ENCODE measurements around the gene SV2B.

- TF ChIP-seq CTCF (conservative IDR thresholded peaks at IDR 0.05; ENCODE audit: low read depth in 2 of 2) (no peak), REST (IDR thresholded peaks at IDR 0.05; ENCODE audit: unreplicated experiment) (no peak)
Observed at GRCh38 chr15:91243826-91244225, 143.8 kb downstream of the SV2B start.
